HG03159 (cell line): ENCODE measurements around the gene DSPP.

Source experiments
- ATAC-seq: cut with Tn5 transposase; IDR thresholded peaks from one replicate; pipeline ENCODE4 v1.9.1; 2021; ENCODE audit warnings: mild to moderate bottlenecking, moderate library complexity; ENCODE audit not compliant: unreplicated experiment

The DSPP gene

GRCh38 chr4:87624698-87625097, 16.4 kb downstream of the DSPP start:
- peak; percentile 81 for ATAC-seq

- no peak for ATAC-seq
These were observed 23.3 kb downstream of the DSPP start for GRCh38 chr4:87631668-87632067.

- no peak for ATAC-seq
These were observed 24.1 kb downstream of the DSPP start for GRCh38 chr4:87632469-87632868.

GRCh38 chr4:87633243-87633642, 24.9 kb downstream of the DSPP start:
- ATAC-seq: no peak

GRCh38 chr4:87644286-87644685, 36.0 kb downstream of the DSPP start:
- ATAC-seq: no peak

- ATAC-seq: no peak
These were observed 41.7 kb downstream of the DSPP start, which contains the start of gene DMP1 for GRCh38 chr4:87649980-87650379. Gene DMP1, plus strand, starts transcription at chr4:87650280. Its CDS starts 6,213 bp downstream, at chr4:87656493.

- no peak for ATAC-seq
These were observed 42.6 kb downstream of the DSPP start for GRCh38 chr4:87650938-87651337.

GRCh38 chr4:87651941-87652340, 43.6 kb downstream of the DSPP start:
- no peak for ATAC-seq

- no peak for ATAC-seq
These were observed 46.2 kb downstream of the DSPP start for GRCh38 chr4:87654487-87655044.

- ATAC-seq: no peak
These were observed 49.2 kb downstream of the DSPP start for GRCh38 chr4:87657525-87657924.

- no peak for ATAC-seq
These were observed 51.1 kb downstream of the DSPP start for GRCh38 chr4:87659247-87659931.

GRCh38 chr4:87662871-87663270, 54.5 kb downstream of the DSPP start:
- no peak for ATAC-seq
